ENCODE data around the gene DHRS4.
"Not testable (repeated sequence)": the region's sequence is repeated elsewhere in the genome, so short reads cannot be mapped to it uniquely, and the experiment has no call there.

Gene DHRS4

GRCh38 chr14:23984891-23985602 lies 31.5 kb downstream of the DHRS4 start:
- no peak for DNase-seq (ENCODE audit: low read depth)

DNA sequence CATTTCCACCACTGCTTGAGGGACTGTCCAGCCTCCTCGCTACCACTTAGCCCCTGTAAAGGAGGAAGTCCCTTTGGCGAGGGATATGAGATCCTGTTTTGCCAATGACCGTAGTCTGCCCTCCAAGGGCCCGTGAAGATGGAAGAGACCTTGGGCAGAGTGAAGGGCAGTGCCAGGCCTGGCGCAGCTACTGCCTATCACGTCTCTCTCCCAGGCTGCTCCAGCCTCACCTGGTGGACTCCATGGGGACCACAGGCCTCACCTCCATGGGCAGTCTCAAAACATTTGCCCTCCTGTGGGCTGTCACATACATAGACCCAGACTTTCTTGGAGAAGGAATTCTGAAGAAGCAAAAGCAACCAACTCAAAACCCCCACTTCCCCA lies 34.6 kb downstream of the DHRS4 start:
- not testable (repeated sequence) for DNase-seq (ENCODE audit: low read depth)

GRCh38 chr14:23988607-23989363 lies 35.2 kb downstream of the DHRS4 start, which contains the start of gene DHRS4L2:
DHRS4L2 (plus strand) TSS chr14:23988929; CDS start chr14:23988948, 19 bp downstream.
- peak; percentile 59 for DNase-seq (ENCODE audit: low read depth)

DNA sequence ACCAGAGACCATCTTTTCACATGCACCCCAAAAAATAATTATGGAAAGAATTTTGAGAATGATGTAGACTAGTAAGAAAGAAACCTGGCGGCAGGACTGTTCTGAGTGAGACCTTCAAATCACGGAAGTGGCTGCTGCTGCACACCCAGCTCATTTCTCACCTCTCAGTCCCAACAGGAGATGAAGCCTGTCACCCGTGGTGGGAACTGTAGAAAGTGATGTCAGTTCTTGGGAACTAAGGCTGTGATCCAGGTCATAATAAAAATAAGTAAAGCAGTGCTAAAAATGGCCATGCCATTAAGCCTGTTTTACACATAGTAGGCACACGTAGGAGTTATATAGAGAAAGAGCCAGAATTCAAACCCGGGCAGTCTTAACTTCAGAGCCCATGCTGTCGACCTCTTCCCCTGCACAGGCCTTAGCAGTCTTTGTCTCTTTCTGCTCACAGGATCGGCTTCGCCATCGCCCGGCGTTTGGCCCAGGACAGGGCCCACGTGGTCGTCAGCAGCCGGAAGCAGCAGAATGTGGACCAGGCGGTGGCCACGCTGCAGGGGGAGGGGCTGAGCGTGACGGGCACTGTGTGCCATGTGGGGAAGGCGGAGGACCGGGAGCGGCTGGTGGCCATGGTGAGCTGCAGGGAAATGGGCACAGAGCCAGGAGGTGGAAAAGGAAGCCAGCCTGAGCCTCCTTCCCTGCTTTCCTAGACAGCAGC lies 36.3 kb downstream of the DHRS4 start:
- DNase-seq (ENCODE audit: low read depth): not testable (repeated sequence)

DNA sequence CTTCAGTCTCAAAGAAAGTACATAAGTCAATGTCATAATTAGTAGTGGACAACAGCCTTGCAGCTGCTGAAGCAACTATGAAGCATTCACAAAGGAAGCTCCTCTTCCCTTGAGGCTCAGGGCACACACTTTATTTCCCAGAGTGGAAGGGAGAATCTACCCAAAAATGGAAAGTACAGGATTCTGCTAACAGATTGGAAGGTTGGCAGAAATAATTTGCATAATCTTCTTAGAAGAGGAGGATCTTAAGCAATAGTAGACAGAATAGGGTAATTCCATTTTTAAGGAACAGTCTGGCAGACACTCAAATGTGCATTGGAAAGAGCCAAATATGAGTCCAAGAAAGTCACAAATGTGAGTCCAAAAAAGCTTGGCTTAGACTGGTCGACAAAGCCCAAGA lies 37.4 kb downstream of the DHRS4 start:
- not testable (repeated sequence) for DNase-seq (ENCODE audit: low read depth)

- DNase-seq (ENCODE audit: low read depth): not testable (repeated sequence)
Measured at GRCh38 chr14:23993042-23993441, 39.5 kb downstream of the DHRS4 start.

DNA sequence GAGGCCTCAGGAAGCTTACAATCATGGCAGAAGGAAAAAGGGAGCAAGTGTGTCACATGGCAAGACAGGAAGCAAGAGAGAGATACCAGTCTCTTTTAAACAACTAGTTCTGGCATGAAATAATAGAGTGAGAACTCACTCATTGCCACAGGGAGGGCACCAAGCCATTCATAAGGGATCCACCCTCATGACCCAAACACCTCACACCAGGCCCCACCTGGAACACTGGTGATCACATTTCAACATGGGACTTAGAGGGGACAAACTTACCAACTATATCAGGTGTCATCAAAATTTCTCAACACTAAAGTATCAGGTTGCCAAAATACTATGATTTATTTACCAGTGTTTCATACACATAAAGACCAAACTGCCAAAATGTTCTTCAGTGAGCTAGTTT lies 42.4 kb downstream of the DHRS4 start:
- not testable (repeated sequence) for DNase-seq (ENCODE audit: low read depth)

DNA sequence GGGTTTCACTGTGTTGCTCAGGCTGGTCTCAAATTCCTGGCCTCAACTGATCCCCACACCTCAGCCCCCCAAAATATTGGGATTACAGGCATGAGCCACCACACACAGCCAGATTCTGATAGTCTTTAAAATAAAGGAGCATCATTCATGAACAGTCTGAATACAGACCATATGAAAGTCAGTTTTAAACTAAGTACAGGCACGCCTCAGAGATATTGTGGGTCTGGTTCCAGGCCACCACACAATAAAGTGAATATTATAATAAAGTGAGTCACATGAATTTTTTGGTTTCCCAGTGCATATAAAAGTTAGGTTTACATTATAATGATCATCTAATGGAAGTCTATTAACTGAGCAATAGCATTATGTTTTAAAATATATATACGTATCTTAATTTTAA lies 43.3 kb downstream of the DHRS4 start:
- not testable (repeated sequence) for DNase-seq (ENCODE audit: low read depth)

- not testable (repeated sequence) for DNase-seq (ENCODE audit: low read depth)
Measured at GRCh38 chr14:23999640-24000039, 46.1 kb downstream of the DHRS4 start.

GRCh38 chr14:24001078-24001477 lies 47.5 kb downstream of the DHRS4 start:
- not testable (repeated sequence) for DNase-seq (ENCODE audit: low read depth)

DNA sequence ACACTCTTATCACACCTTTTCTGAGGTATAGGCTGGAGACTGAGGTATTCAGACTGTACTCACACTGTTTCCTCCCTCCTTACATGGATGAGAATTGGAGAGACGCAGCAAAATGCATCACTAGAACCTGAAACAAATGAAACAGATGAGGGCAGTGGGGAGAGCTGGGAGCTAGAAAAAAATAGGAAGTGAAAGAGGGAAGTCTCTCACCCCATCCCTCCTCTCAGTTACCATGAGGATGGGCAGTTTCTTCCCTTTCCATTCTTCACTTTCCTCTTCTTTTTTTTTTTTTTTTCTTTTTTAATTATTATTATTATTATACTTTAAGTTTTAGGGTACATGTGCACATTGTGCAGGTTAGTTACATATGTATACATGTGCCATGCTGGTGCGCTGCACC lies 48.1 kb downstream of the DHRS4 start:
- DNase-seq (ENCODE audit: low read depth): not testable (repeated sequence)

- DNase-seq (ENCODE audit: low read depth): not testable (repeated sequence)
Measured at GRCh38 chr14:24006471-24006816, 52.9 kb downstream of the DHRS4 start.

DNA sequence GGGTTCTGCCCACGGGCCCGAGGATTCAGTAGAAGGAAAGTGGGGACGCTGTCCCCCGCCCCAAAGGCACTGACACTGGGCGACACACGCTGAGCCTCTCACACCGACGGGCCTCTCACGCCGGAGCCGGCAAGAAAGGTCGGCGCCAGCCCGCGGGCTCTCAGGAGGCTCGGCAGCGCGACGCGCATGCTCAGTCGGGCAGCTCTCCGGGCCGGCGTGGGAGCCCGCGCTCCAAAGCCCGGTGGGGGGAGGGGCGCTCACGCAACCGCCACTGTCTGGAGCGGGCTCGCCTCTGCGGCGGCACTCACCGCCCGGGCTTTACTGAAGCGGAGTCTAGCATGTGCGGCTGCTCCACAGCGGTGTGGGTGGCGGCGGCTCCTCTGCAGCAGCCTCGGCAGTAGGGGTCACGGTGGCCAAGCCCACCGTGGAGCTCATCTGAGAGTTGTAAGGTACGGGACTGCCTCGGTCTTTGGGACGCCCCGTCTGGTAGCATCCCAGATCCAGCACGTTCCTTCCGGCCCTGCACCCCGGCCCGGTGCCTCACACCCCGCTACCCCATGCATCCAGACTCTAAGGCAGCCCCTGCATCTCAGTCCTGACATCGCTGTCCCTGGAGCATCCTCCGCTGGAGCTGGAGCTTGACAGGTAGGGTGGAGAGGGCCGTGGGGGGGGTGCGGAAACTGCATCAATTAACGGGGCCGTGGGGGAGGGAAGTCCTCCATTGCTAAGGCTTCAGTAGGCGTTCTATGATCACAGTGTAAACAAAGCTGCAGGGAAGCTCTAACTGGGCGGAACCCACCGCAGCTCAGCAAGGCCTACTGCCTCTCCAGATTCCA lies 53.5 kb downstream of the DHRS4 start:
- peak; percentile 50 for DNase-seq (ENCODE audit: low read depth)

DNA sequence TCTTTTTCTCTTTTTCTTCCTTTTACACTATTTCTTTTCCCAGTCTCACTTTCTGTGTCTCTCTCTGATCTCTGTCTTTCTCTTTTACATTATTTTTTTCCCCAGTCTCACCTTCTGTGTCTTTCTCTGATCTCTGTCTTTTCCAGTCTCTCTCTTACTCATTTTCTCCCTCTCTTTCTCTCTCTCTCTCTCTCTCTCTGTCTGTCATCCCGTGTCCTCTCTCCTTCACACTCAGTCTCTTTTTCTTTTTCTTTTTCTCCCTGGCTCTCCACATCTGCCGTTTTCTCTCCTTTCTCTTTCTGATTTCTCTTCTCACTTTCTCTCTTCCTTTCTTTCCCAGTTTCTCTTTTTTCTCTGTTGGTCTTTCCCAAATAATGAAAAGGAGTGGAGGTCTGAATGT lies 57.5 kb downstream of the DHRS4 start:
- no peak for DNase-seq (ENCODE audit: low read depth)

DNA sequence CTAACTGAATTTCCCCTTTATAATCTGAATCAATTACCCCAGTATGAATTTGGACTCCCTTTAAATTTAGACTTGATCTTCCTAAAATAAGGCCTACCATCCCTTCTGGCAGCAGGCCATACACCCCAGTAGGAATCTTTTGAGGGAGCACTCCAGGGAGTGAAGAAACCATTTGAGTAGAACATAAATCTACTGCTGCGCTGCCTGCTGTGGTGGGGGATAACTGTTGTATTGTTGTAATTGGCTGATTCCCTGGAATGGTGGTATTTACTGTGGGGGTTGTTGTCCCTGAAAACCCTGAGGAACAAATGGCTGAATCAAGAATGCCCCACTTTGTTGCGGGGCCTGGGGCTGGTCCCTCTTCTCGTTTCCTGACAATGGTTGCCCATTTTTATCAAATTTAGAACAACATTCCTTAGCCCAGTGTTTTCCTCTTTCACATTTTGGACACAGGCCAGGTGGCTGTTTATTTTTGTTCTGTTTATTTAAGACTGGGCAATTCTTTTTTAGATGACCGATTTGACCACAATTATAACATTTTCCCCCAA lies 59.2 kb downstream of the DHRS4 start:
- DNase-seq (ENCODE audit: low read depth): not testable (repeated sequence)

DNA sequence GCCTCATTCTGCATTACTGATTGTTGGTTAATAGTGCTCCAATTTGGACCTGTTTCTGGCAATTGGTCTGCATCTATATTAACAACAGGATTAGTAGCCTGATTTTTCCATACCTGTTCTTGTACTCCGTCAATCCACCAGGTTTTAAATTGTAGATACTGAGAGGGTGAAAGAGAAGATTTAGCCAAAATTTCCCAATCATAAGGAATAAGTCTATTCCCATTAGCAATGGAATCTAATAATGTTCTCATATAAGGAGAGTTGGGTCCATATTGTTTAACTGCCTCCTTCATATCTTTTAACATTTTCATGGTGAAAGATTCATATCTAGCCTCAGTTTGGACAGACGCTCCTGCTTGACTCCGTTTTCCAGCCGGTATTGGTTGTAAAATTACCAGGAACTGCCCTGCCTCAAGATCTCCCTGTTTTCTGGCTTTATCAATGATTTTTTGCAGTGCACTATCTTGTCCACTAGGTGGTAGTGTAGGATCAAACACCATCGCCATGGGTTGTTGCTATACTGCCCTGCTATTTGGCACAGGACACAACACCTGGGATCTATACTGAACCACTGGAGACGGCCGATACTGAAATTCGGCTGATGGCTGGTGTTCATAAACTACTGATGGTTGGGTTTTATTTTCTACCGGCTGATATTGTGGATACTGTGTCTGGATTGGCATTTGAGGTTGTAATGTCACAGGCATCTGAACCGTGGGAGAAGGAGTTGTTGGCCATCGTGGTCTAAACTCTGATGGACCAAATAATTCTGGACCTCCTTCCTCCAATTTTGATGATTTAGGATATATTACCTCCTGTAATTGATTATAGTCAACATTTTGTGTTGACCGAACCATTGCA lies 60.3 kb downstream of the DHRS4 start:
- peak; percentile 25 for DNase-seq (ENCODE audit: low read depth)

GRCh38 chr14:24015745-24016144 lies 62.2 kb downstream of the DHRS4 start:
- not testable (repeated sequence) for DNase-seq (ENCODE audit: low read depth)

Measured in activated gamma-delta T cell treated with anti-CD3 and anti-CD28 coated beads, Interleukin-2, amount 50 U/mL, for 16 hours (primary cell).